Measurements from ENCODE around the gene NEURL2.
A peak's percentile ranks its signal among the peaks of the same experiment; 100 is the strongest.

NEURL2 gene

GRCh38 chr20:45926731-45927070, 35.7 kb upstream of the NEURL2 start:
- DNase-seq (ENCODE audit: low spot score in 2 of 2) = no peak
- H3K4me3 ChIP-seq = no peak overlapping the region
- no peaks in the 10 kb centered on the region for H3K27me3 ChIP-seq (ENCODE audit: low read depth)
- H3K36me3 ChIP-seq (replicated peaks) = no peaks in the 10 kb centered on the region
- peaks cover 11% of the 10 kb centered on the region for H3K4me1 ChIP-seq
- in situ Hi-C loops (cut with MboI; ENCODE audit: low sequenced_read_pairs) = no loop called here
- no peaks in the 10 kb centered on the region for H3K9me3 ChIP-seq

- no peak overlapping the region for H3K4me3 ChIP-seq
- H3K36me3 ChIP-seq (replicated peaks) = no peaks in the 10 kb centered on the region
- DNase-seq (ENCODE audit: low spot score in 2 of 2) = no peak
- in situ Hi-C loops (cut with MboI; ENCODE audit: low sequenced_read_pairs) = no loop called here
- H3K9me3 ChIP-seq = no peaks in the 10 kb centered on the region
- peaks cover 11% of the 10 kb centered on the region for H3K4me1 ChIP-seq
- H3K27me3 ChIP-seq (ENCODE audit: low read depth) = no peaks in the 10 kb centered on the region
These were observed 35.0 kb upstream of the NEURL2 start for GRCh38 chr20:45925821-45926506.

- Histone ChIP-seq H3K4me1 (peaks cover 11% of the 10 kb centered on the region), H3K36me3 (replicated peaks) (no peaks in the 10 kb centered on the region), H3K4me3 (no peak overlapping the region), H3K9me3 (no peaks in the 10 kb centered on the region), H3K27me3 (ENCODE audit: low read depth) (no peaks in the 10 kb centered on the region)
- DNase-seq (ENCODE audit: low spot score in 2 of 2) = no peak
- in situ Hi-C loops (cut with MboI; ENCODE audit: low sequenced_read_pairs) = no loop called here
These were observed 33.6 kb upstream of the NEURL2 start for GRCh38 chr20:45924391-45925261.

GRCh38 chr20:45921337-45922189, 30.6 kb upstream of the NEURL2 start:
- no peak for DNase-seq (ENCODE audit: low spot score in 2 of 2)
- in situ Hi-C loops (cut with MboI; ENCODE audit: low sequenced_read_pairs) = no loop called here
- H3K36me3 ChIP-seq (replicated peaks) = no peaks in the 10 kb centered on the region
- H3K4me3 ChIP-seq = no peak overlapping the region
- no peaks in the 10 kb centered on the region for H3K9me3 ChIP-seq
- H3K27me3 ChIP-seq (ENCODE audit: low read depth) = no peaks in the 10 kb centered on the region
- H3K4me1 ChIP-seq = no peaks in the 10 kb centered on the region

GRCh38 chr20:45920462-45921336, 29.7 kb upstream of the NEURL2 start:
- in situ Hi-C loops (cut with MboI; ENCODE audit: low sequenced_read_pairs) = no loop called here
- Histone ChIP-seq H3K27me3 (ENCODE audit: low read depth) (no peaks in the 10 kb centered on the region), H3K9me3 (no peaks in the 10 kb centered on the region), H3K4me3 (no peak overlapping the region), H3K4me1 (no peaks in the 10 kb centered on the region), H3K36me3 (replicated peaks) (no peaks in the 10 kb centered on the region)
- DNase-seq (ENCODE audit: low spot score in 2 of 2) = no peak

GRCh38 chr20:45919542-45920399, 28.8 kb upstream of the NEURL2 start:
- in situ Hi-C loops (cut with MboI; ENCODE audit: low sequenced_read_pairs) = no loop called here
- Histone ChIP-seq H3K4me3 (no peak overlapping the region), H3K4me1 (no peaks in the 10 kb centered on the region), H3K9me3 (no peaks in the 10 kb centered on the region), H3K36me3 (replicated peaks) (no peaks in the 10 kb centered on the region), H3K27me3 (ENCODE audit: low read depth) (no peaks in the 10 kb centered on the region)
- no peak for DNase-seq (ENCODE audit: low spot score in 2 of 2)

GRCh38 chr20:45918779-45919537, 27.9 kb upstream of the NEURL2 start:
- in situ Hi-C loops (cut with MboI; ENCODE audit: low sequenced_read_pairs) = no loop called here
- H3K4me3 ChIP-seq = no peak overlapping the region
- H3K4me1 ChIP-seq = no peaks in the 10 kb centered on the region
- no peaks in the 10 kb centered on the region for H3K36me3 ChIP-seq (replicated peaks)
- no peak for DNase-seq (ENCODE audit: low spot score in 2 of 2)
- no peaks in the 10 kb centered on the region for H3K27me3 ChIP-seq (ENCODE audit: low read depth)
- H3K9me3 ChIP-seq = no peaks in the 10 kb centered on the region

GRCh38 chr20:45918182-45918737, 27.3 kb upstream of the NEURL2 start:
- H3K4me3 ChIP-seq = no peak overlapping the region
- no peaks in the 10 kb centered on the region for H3K9me3 ChIP-seq
- H3K27me3 ChIP-seq (ENCODE audit: low read depth) = no peaks in the 10 kb centered on the region
- H3K36me3 ChIP-seq (replicated peaks) = no peaks in the 10 kb centered on the region
- no peaks in the 10 kb centered on the region for H3K4me1 ChIP-seq
- no peak for DNase-seq (ENCODE audit: low spot score in 2 of 2)
- in situ Hi-C loops (cut with MboI; ENCODE audit: low sequenced_read_pairs) = no loop called here

GRCh38 chr20:45917790-45918141, 26.8 kb upstream of the NEURL2 start:
- no peak overlapping the region for H3K4me3 ChIP-seq
- in situ Hi-C loops (cut with MboI; ENCODE audit: low sequenced_read_pairs) = no loop called here
- DNase-seq (ENCODE audit: low spot score in 2 of 2) = no peak
- H3K36me3 ChIP-seq (replicated peaks) = no peaks in the 10 kb centered on the region
- no peaks in the 10 kb centered on the region for H3K27me3 ChIP-seq (ENCODE audit: low read depth)
- no peaks in the 10 kb centered on the region for H3K9me3 ChIP-seq
- H3K4me1 ChIP-seq = no peaks in the 10 kb centered on the region

- Histone ChIP-seq H3K4me3 (no peak overlapping the region), H3K27me3 (ENCODE audit: low read depth) (no peaks in the 10 kb centered on the region), H3K36me3 (replicated peaks) (peaks cover 15% of the 10 kb centered on the region), H3K9me3 (no peaks in the 10 kb centered on the region), H3K4me1 (peaks cover 6% of the 10 kb centered on the region)
- no peak for DNase-seq (ENCODE audit: low spot score in 2 of 2)
- in situ Hi-C loops (cut with MboI; ENCODE audit: low sequenced_read_pairs) = no loop called here
These were observed 22.1 kb upstream of the NEURL2 start for GRCh38 chr20:45913116-45913515.

GRCh38 chr20:45912344-45912682, 21.3 kb upstream of the NEURL2 start:
- H3K36me3 ChIP-seq (replicated peaks) = peaks cover 23% of the 10 kb centered on the region
- H3K9me3 ChIP-seq = no peaks in the 10 kb centered on the region
- DNase-seq (ENCODE audit: low spot score in 2 of 2) = no peak
- peak overlapping the region; percentile 45 for H3K4me3 ChIP-seq
- in situ Hi-C loops (cut with MboI; ENCODE audit: low sequenced_read_pairs) = no loop called here
- H3K4me1 ChIP-seq = peaks cover 6% of the 10 kb centered on the region
- H3K27me3 ChIP-seq (ENCODE audit: low read depth) = no peaks in the 10 kb centered on the region
